ENCODE data around the gene CTSK.

Gene CTSK

GRCh38 chr1:150760013-150760412, 48.0 kb downstream of the CTSK start:
- no peak for DNase-seq (ENCODE audit: low spot score)

- DNase-seq (ENCODE audit: low spot score): no peak
These were observed 54.6 kb downstream of the CTSK start for GRCh38 chr1:150753416-150753815.

GRCh38 chr1:150751443-150751842, 56.6 kb downstream of the CTSK start:
- DNase-seq (ENCODE audit: low spot score): no peak

GRCh38 chr1:150749720-150750311, 58.2 kb downstream of the CTSK start:
- DNase-seq (ENCODE audit: low spot score): no peak

GRCh38 chr1:150748878-150749719, 59.0 kb downstream of the CTSK start:
- no peak for DNase-seq (ENCODE audit: low spot score)

All from hematopoietic multipotent progenitor cell treated with erythropoietin and hydrocortisone succinate and interleukin-3 and kit ligand, for 17 days (in vitro differentiated cells).